Neural cell (in vitro differentiated cells): Measurements from ENCODE around the gene PITPNB. TPM values are rescaled to one million over a fixed set of nuclear protein-coding genes. Genes with fewer than 3 reads are reported as not detected.

Experiments
- H2AFZ ChIP-seq: fragments of 200-600, 300-800 bp; sonication (generic), shearing (Covaris generic); 2 replicates; pipeline ENCODE4 v1.6.0; 2014; ENCODE audit warnings: low read depth, mild to moderate bottlenecking, antibody characterized with exemption, low read length, moderate library complexity
- H3F3A ChIP-seq: fragments of 200-600 bp; shearing (Covaris generic); 2 replicates; pipeline ENCODE4 v1.6.1; 2016; ENCODE audit warnings: mild to moderate bottlenecking, moderate library complexity, mixed read lengths, antibody characterized with exemption, low read length; ENCODE audit not compliant: insufficient read depth, poor library complexity, severe bottlenecking
- H3K27ac ChIP-seq: fragments of 200-600, 300-800 bp; sonication (generic), shearing (Covaris generic); 2 replicates; pipeline ENCODE4 v1.5.1; 2014; ENCODE audit warnings: mild to moderate bottlenecking, low read length, moderate library complexity
- H3K27me3 ChIP-seq: fragments of 300-800, 200-600 bp; sonication (generic), shearing (Covaris generic); 2 replicates; pipeline ENCODE4 v1.6.0; 2014; ENCODE audit warnings: mild to moderate bottlenecking, low read depth, low read length, moderate library complexity; ENCODE audit not compliant: insufficient read depth
- H3K36me3 ChIP-seq: fragments of 300-800, 200-600 bp; sonication (generic), shearing (Covaris generic); 2 replicates; pipeline ENCODE4 v1.5.1; 2014; ENCODE audit warnings: mild to moderate bottlenecking, antibody characterized with exemption, low read length, moderate library complexity; ENCODE audit not compliant: insufficient read depth
- H3K4me2 ChIP-seq: fragments of 300-800, 200-600 bp; sonication (generic), shearing (Covaris generic); 2 replicates; pipeline ENCODE4 v1.6.0; 2014; ENCODE audit warnings: mild to moderate bottlenecking, low read length
- H3K4me3 ChIP-seq: fragments of 300-800, 200-600 bp; sonication (generic), shearing (Covaris generic); 2 replicates; pipeline ENCODE4 v1.5.1; 2014; ENCODE audit warnings: mild to moderate bottlenecking, low read length, moderate library complexity
- H3K79me2 ChIP-seq: fragments of 200-600 bp; shearing (Covaris generic); replicated peaks from 2 replicates; pipeline ENCODE4 v1.6.0; 2014; ENCODE audit warnings: mild to moderate bottlenecking, low read length, moderate library complexity; ENCODE audit not compliant: insufficient read depth
- H3K9ac ChIP-seq: fragments of 300-800, 200-600 bp; sonication (generic), shearing (Covaris generic); 2 replicates; pipeline ENCODE4 v1.6.1; 2016; ENCODE audit warnings: mild to moderate bottlenecking, low read length, mixed read lengths
- H3K9me2 ChIP-seq: fragments of 200-600 bp; shearing (Covaris generic); 2 replicates; pipeline ENCODE4 v1.6.1; 2016; ENCODE audit warnings: mild to moderate bottlenecking, low read length, mixed read lengths; ENCODE audit not compliant: insufficient read depth
- H3K9me3 ChIP-seq: fragments of 200-600, 300-800 bp; sonication (generic), shearing (Covaris generic); 2 replicates; pipeline ENCODE4 v1.6.1; 2016; ENCODE audit warnings: mild to moderate bottlenecking, mixed run types, low read length, moderate library complexity, mixed read lengths
- H4K20me1 ChIP-seq: fragments of 200-600 bp; shearing (Covaris generic); 2 replicates; pipeline ENCODE4 v1.6.1; 2016; ENCODE audit warnings: mild to moderate bottlenecking, mixed run types; ENCODE audit not compliant: insufficient read depth
- CTCF ChIP-seq: fragments of 450-650 bp; IDR thresholded peaks from 2 replicates; pipeline ENCODE4 v1.5.1; 2014; ENCODE audit warnings: antibody characterized with exemption, mild to moderate bottlenecking, moderate library complexity; ENCODE audit not compliant: poor library complexity, severe bottlenecking
- EP300 ChIP-seq: fragments of 450-650 bp; conservative IDR thresholded peaks from 2 replicates; pipeline ENCODE4 v1.6.1; 2014; ENCODE audit warnings: antibody characterized with exemption, mild to moderate bottlenecking, moderate library complexity; ENCODE audit not compliant: poor library complexity, severe bottlenecking
- EZH2 ChIP-seq: fragments of 200-600, 300-800 bp; shearing (Covaris generic), sonication (generic); IDR thresholded peaks from 2 replicates; pipeline ENCODE4 v1.6.1; 2014; ENCODE audit warnings: antibody characterized with exemption, low read length, borderline replicate concordance, mild to moderate bottlenecking; ENCODE audit not compliant: insufficient read depth, poor library complexity, severe bottlenecking
- MXI1 ChIP-seq: fragments of 450-650 bp; conservative IDR thresholded peaks from 2 replicates; pipeline ENCODE4 v1.6.1; 2014; ENCODE audit warnings: antibody characterized with exemption, mild to moderate bottlenecking; ENCODE audit not compliant: poor library complexity, severe bottlenecking
- POLR2AphosphoS5 ChIP-seq: IDR thresholded peaks from 2 replicates; pipeline ENCODE4 v1.6.1; 2012
- RAD21 ChIP-seq: fragments of 450-650 bp; conservative IDR thresholded peaks from 2 replicates; pipeline ENCODE4 v1.6.1; 2014; ENCODE audit warnings: antibody characterized with exemption, mild to moderate bottlenecking, moderate library complexity
- REST ChIP-seq: IDR thresholded peaks from 2 replicates; pipeline ENCODE4 v1.6.1; 2012; ENCODE audit warnings: borderline replicate concordance
- SMC3 ChIP-seq: fragments of 450-650 bp; conservative IDR thresholded peaks from 2 replicates; pipeline ENCODE4 v1.6.1; 2014; ENCODE audit warnings: antibody characterized with exemption, mild to moderate bottlenecking, moderate library complexity; ENCODE audit not compliant: poor library complexity
- TAF1 ChIP-seq: IDR thresholded peaks from 2 replicates; pipeline ENCODE4 v1.6.1; 2012; ENCODE audit warnings: low read depth
- polyA plus RNA-seq: library from polyadenylated mRNA; depleted of rRNA; stranded (reverse); fragments of >200 nt; gene quantifications from 2 replicates; pipeline ENCODE4 v1.2.3, GENCODE V29; 2014

PITPNB gene
- polyA plus RNA-seq, 1 donor from 2014 or later, result 44.8 TPM

GRCh38 chr22:27844256-27844655, 74.8 kb downstream of the PITPNB start:
- Histone ChIP-seq H3K4me3 (no peak overlapping the region), H3K4me2 (no peak overlapping the region), H3K9me2 (no peaks in the 10 kb centered on the region), H3K36me3 (no peaks in the 10 kb centered on the region), H3F3A (no peaks in the 10 kb centered on the region), H4K20me1 (no peaks in the 10 kb centered on the region), H3K9me3 (no peaks in the 10 kb centered on the region), H3K27me3 (no peaks in the 10 kb centered on the region), H3K79me2 (no peaks in the 10 kb centered on the region), H3K9ac (no peak overlapping the region), H3K27ac (no peak overlapping the region), H2AFZ (no peak overlapping the region)
- TF ChIP-seq EZH2 (no peak), MXI1 (no peak)

- no peaks in the 10 kb centered on the region for H3F3A ChIP-seq
- no peaks in the 10 kb centered on the region for H4K20me1 ChIP-seq
- no peaks in the 10 kb centered on the region for H3K27me3 ChIP-seq
- H3K9me2 ChIP-seq, result no peaks in the 10 kb centered on the region
- no peak overlapping the region for H3K9ac ChIP-seq
- H3K79me2 ChIP-seq, result no peaks in the 10 kb centered on the region
- no peaks in the 10 kb centered on the region for H3K9me3 ChIP-seq
- no peaks in the 10 kb centered on the region for H3K36me3 ChIP-seq
- no peak overlapping the region for H3K4me3 ChIP-seq
- H3K4me2 ChIP-seq, result no peak overlapping the region
- no peak overlapping the region for H3K27ac ChIP-seq
- no peak for TF ChIP-seq POLR2AphosphoS5
- no peak for TF ChIP-seq MXI1
- no peak for TF ChIP-seq CTCF
- TF ChIP-seq RAD21, result no peak
- no peak for TF ChIP-seq REST
- no peak for TF ChIP-seq EZH2
- no peak for TF ChIP-seq TAF1
- TF ChIP-seq EP300, result no peak
- no peak for TF ChIP-seq SMC3
- no peak overlapping the region for H2AFZ ChIP-seq
Observed at GRCh38 chr22:27843441-27843840, 75.6 kb downstream of the PITPNB start.
